Stimulated activated CD4-positive, alpha-beta T cell treated with anti-CD3 and anti-CD28 coated beads, Interleukin-12 subunit alpha, Interleukin-12 subunit beta, amount 100 ng/mL, for 4 hours (primary cell): ENCODE measurements around the gene TRIM4.
A peak's percentile ranks its signal among the peaks of the same experiment; 100 is the strongest.
"Not testable (repeated sequence)": the region's sequence is repeated elsewhere in the genome, so short reads cannot be mapped to it uniquely, and the experiment has no call there.

Source experiments
- DNase-seq: peaks from one replicate; pipeline ENCODE4 v3.0.0-alpha.2; 2020

Gene TRIM4, protein sequence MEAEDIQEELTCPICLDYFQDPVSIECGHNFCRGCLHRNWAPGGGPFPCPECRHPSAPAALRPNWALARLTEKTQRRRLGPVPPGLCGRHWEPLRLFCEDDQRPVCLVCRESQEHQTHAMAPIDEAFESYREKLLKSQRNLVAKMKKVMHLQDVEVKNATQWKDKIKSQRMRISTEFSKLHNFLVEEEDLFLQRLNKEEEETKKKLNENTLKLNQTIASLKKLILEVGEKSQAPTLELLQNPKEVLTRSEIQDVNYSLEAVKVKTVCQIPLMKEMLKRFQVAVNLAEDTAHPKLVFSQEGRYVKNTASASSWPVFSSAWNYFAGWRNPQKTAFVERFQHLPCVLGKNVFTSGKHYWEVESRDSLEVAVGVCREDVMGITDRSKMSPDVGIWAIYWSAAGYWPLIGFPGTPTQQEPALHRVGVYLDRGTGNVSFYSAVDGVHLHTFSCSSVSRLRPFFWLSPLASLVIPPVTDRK

DNA sequence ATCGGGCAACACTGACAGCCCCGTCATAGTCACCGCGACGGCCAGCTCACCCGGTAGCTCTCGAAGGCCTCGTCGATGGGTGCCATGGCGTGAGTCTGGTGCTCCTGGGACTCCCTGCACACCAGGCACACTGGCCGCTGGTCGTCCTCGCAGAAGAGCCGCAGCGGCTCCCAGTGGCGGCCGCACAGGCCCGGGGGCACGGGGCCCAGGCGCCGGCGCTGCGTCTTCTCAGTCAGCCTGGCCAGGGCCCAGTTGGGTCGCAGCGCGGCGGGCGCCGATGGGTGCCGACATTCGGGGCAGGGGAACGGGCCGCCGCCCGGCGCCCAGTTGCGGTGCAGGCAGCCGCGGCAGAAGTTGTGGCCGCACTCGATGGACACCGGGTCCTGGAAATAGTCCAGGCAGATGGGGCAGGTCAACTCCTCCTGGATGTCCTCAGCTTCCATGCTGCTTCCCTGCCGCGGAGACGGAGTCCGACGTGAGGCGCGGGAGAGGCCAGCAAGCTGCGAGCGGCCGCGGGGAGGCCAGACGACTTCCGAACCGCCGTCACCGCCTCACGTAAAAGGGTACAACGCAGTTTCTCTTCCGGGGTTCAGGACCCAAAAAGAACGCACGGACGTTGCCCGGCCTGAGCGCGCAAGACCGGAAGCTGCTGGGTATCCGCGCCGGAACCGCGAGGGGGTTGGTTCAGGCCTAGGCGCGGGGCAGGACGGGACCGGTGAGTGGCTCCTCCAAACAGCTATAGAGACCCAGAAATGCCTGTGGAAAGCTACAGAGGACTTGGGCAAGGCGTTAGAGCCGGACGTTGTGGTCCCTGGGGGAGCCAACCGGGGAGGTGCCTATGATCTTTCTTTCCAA is at the start of gene TRIM4:
Gene TRIM4 (minus strand): TSS at position 572 of the 855 bp plus-strand sequence. CDS start 129 bp downstream, at position 443.
- DNase-seq = peak; percentile 85

DNA sequence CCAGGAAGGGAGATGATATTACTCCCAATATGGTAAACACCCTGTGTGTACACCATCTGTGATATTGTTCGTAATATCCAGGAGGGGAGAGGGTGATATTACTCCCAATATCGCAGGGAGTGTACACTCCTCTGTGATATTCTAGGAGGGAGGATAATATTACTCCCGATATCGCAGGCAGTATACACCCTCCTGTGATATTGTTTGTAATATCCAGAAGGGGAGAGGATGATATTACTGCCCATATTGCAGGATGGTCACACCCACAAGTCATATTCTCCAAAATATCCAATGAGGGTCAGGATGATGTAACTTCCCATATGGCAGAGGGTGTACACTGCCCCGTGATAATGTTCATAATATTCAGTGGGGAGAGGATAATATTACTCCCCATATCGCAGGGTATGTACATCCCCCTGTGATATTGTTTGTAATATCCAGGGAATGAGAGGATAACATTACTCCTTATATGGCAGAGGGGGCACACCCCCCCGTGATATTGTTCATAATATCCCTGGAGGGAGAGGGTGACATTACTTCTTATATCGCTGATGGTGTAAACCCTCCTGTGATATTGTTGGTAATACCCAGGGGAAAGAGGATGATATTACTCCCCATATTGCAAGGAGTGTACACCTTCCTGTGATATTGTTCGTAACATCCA is 39.4 kb upstream of the TRIM4 start:
- no peak for DNase-seq

DNA sequence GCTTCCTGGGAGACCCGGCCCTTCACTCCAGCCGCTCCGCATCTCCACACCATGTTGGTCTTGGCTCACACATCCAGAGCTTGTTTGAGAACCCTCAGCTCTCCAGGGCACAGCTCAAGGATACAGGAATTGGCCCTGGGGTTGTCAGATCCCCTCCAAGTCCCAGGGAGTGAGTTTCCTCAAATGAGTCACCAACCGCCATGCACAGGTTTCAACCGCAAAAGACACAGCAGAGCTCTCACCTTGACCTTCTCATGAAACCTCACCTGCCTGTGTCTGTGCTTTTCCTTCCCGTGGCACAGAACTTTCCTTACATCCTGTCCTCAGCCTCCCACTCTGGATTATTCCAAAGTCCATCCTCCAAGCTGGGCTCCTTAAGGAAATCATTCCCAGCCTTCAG is 35.9 kb upstream of the TRIM4 start:
- no peak for DNase-seq

DNA sequence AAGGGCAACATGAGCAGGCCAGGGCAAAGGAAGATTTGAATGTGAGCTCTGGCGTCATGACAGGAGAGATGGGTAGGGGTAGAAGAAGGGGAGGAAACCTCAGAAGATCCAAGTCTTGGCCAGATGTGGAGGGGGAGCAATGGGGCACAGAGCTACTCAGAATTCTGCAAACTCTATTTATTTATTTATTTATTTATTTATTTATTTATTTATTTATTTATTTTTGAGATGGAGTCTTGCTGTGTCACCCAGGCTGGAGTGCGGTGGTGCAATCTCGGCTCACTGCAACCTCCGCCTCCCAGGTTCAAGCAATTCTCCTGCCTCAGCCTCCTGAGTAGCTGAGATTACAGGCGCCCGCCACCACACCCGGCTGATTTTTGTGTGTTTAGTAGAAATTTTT is 35.3 kb upstream of the TRIM4 start:
- not testable (repeated sequence) for DNase-seq

DNA sequence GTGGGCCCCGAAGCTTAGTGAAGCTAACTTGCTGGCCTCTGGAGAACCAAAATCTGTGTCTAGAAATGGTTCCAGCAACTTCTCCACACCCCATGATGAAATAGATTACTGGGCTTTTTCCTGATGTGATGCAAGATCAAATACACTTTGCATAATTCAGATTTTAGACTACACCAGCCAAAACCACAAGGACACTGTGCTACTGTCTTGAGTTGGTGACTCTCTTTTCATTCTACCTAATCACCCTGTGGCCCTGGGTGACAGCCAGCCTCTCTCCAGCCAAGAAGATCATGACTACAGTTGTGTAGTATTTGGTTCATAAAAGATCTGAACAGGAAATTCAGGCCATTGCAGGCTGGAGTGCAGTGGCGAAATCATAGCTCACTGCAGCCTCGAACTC is 34.3 kb upstream of the TRIM4 start:
- no peak for DNase-seq

DNA sequence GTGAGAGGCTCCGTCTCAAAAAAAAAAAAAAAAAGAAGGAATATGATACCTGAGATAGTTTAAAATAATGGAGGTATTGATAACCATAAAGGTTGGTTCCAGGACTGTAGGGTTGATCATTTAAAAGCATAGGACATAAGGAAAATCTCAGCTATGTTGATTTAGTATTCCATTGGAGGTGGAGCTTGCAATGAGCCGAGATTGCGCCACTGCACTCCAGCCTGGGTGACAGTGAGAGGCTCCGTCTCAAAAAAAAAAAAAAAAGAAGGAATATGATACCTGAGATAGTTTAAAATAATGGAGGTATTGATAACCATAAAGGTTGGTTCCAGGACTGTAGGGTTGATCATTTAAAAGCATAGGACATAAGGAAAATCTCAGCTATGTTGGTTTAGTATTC is 33.3 kb upstream of the TRIM4 start:
- not testable (repeated sequence) for DNase-seq

DNA sequence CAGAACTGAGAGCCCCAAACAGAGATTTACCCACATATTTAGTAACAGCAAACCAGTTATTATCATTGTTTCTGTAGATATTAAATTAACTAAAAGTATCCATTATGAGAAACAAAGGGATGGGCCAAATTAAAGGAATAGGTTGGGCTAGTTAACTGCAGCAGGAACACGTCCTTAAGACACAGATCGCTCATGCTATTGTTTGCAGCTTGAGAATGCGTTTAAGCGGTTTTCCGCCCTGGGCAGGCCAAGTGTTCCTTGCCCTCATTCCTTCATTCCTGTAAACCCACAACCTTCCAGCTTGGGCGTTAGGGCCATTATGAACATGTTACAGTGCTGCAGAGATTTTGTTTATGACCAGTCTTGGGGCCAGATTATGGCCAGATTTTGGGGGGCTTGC is 31.5 kb upstream of the TRIM4 start:
- DNase-seq = not testable (repeated sequence)

DNA sequence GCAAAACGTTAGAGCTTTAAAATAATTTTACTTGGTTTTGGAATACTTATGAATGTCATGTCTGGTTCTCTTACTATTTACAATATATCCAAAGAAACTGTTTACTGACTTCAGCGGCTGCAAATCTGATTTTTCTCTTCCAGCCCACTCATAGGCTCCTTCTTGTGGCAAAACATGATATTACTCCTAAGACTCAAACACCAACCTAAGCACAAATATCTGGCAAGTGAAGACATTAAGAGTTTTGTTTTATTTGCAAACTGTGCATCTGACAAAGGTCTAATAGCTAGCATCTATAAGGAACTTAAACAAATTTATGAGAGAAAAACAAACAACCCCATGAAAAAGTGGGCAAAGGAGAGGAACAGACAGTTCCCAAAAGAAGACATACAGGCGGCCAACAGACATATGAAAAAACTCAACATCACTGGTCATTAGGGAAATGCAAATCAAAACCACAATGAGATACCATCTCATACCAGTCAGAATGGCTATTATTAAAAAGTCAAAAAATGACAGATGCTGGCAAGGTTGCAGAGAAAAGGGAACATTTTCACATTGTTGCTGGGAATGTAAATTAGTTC is 30.4 kb upstream of the TRIM4 start:
- no peak for DNase-seq

DNA sequence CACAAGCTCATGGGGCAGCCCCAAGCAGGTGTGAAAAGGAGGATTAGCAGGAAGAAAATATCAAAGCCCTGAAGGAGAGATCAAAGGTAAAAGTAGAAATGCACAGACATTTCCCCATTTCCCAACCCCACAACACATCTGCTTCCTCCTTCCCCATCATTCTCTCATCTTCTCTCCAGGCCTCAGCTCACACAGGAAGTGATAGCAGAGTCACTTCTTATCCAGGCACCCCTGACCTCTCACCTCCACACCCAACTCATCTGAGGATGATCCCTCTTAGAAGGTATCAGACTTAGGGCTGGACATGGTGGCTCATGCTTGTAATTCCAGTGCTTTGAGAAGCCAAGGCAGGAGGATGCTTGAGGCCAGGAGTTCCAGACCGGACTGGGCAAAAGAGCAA is 28.3 kb upstream of the TRIM4 start:
- no peak for DNase-seq

DNA sequence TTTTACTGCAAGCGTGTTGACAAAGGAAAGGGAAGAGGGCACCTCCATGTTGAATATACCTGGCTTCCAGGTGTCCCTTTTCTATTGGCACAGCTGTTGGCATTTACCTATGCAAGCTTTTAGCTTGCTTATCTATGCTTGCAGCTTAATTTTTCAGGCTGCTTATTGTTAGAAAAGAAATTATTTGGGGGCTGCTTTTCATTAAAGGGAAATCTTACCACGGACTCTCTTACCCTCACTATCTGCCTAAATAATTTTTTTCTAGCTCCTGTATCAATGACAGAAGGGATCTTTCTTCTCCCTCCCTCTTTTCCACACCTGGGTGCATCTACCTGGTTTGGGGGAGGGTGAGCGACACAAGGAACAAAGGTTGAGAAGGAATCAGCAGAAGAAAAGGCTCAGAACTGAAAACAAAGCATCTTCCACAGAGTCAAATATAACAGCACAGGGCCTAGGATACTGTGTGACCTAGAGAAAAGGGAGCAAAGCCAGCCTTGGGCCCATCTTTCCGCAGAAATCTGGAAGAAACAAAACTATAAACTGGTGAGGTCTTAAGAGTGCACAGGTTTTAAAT is 25.3 kb upstream of the TRIM4 start:
- DNase-seq = no peak

DNA sequence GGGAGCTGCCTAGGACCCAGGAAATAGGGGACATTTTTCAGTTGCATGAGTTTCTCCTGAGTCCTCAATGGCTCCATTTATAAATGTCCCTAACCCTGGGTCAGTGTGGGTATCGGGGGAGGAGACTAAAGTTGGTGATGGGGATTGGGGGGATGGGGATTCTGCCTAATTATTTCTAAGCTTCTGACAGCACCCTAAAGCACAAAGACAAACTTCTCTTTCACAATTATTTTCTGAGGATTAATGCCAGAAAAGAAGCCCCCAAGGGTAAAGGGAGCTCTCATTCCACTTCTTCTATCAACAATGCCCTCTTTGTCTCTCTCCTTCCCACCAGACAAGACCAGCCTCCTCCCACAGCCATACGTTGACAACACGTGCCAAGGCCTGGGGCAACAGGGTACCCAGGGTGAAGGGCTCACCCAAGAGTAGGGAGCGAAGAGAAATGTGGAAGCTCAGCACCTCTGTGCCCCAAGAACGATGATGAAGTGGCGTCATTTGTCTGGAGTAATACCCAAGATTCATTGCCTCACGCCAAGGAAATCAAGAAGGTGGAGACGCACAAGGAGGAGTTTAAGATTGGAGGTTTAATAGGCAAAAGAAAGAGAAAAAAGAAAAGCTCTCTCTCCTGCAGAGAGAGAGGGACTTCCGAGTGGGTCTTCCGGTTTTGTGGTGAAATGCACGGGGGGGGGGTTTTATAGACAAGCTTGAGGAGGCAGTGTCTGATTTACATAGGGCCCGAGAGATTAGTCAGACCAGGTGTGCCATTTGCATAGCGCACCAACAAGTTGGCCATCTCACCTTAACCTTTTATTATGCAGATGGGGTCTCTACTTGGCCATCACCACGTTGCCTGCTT is 24.5 kb upstream of the TRIM4 start:
- DNase-seq = no peak

DNA sequence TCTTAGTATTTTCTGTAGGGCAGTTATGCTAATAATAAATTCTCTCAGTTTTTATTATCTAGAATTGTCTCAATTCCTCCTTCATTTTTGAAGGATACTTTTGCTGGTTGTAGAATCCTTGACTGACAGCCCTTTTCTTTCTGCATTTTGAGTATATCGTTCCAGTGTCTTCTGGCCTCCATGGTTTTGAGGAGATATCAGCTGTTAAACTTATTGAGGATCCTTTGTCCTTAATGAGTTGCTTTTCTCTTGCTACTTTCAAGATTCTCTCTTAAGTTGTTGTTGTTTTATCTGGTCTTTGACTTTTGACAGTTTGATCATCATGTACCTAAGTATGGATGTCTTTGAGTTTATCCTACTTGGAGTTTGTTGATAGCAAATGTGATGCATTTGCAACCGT is 19.0 kb upstream of the TRIM4 start:
- no peak for DNase-seq

DNA sequence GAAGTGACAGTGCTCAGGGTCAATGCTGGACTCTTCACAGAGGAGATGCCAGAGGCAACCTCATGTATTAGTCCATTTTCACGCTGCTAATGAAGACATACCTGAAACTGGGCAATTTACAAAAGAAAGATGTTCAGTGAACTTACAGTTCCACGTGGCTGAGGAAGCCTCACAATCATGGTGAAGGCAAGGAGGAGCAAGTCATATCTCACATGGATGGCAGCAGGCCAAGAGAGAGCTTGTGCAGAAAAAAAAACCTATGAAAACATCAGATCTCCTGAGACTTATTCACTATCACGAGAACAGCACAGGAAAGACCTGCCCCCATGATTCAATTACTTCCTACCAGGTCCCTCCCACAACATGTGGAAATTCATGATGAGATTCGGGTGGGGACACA is 15.7 kb upstream of the TRIM4 start:
- not testable (repeated sequence) for DNase-seq

DNA sequence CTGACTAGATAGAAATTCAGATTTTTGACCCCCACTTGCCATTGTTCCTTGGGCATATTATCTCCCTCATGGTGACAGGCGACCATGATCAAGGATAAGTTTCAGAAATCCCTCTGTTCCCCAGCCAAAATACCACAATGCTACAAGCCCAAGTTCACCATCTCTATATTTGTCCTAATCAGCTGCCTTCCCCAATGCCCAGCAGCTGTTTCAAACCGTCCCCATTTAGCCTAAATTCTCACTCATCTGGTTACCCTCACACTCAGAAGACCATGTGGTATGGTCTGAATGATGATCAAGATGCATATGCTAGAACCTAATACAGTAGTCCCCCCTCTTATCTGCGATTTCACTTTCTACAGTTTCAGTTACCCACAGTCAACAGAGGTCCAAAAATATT is 11.0 kb upstream of the TRIM4 start:
- DNase-seq = no peak

DNA sequence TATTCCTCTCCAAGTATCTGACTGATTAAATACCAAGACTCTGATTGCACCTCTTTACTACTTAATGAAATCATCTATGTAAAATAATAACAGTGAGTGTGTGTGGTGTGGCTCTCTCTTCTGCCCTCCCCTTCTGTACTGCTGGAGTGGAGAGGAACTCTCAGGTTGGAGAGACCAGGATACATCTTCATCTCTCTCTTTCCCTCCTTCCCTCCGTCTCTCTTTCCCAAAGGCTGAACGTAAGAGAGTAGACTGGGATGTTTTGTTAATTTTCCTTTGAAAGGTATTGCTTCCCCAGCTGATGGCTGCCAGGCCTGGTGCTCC is 10.4 kb upstream of the TRIM4 start:
- DNase-seq = no peak

DNA sequence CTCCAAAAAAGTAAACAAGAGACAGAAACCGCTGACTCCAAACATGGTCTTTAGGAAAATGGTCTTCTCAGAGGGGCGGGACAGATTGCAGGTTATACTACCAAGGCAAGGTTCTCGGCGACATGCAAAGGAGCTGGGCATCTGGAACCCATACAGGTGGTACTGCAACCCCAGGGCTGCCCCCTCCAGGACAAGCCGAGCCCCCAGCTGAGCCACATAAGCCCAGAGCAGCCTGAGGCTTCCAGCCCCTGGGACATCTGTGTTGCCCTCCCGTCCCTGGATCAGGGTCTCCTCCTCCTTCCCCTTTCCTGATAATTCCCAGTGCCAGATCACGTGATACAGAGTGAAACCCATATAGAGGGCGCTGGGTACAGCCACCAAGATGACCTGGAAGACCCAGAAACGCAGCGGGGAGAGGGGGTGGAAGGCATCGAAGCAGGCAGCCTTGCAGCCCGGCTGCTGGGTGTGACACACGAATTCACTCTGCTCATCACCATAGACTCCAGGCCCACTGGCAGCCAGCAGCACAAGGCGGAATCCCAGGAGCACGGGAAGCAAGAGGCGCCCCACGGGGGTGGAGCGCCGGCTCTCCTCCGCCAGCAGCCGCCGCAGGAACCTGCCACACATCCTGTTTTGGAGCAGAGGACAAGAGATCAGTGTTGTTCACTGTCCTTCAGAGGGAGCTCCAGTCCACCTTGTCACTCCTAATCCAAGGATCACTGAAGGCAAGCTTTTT is 9.8 kb upstream of the TRIM4 start, which contains the start of gene GJC3:
Gene GJC3 (minus strand): TSS at position 627 of the 736 bp plus-strand sequence. CDS start 0 bp downstream, at position 627.
- DNase-seq = peak; percentile 20

DNA sequence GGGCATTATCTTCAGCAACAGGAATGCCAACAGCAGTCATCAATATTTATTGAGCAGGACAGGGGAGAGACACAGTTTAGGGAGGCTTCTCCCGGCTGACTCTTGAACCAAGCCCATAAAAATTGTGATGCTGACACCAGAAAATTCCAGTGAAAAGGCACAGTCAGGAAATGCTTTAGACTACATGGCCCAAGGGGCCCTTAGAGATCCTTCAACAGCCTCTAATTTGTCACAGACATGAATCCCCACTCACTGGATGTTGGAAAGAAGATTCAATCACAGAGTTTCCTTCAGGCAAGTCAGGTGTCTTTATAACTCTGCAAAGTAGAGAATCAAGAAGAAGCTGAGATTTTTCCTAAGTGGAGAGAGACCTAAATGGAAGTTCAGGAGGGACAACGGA is 8.9 kb upstream of the TRIM4 start:
- no peak for DNase-seq

DNA sequence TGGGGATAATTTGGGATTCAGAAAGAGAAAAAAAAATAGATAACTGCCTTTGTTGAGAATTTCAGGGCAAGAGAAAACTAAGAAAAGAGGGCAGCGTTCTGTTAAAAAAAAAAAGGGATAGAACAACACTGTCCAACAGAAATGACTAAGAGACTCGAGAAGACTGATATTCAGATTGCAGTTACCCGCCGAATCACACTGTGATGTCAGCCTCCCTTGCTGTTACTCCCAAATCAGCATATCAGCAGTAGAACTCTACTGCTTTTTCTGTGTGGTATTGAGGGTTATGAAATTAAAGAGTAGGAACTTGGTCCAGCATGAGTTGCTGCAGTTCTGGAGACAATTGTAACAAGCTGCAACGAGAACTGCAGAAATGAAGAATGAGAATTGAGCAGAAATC is 8.2 kb upstream of the TRIM4 start:
- no peak for DNase-seq

DNA sequence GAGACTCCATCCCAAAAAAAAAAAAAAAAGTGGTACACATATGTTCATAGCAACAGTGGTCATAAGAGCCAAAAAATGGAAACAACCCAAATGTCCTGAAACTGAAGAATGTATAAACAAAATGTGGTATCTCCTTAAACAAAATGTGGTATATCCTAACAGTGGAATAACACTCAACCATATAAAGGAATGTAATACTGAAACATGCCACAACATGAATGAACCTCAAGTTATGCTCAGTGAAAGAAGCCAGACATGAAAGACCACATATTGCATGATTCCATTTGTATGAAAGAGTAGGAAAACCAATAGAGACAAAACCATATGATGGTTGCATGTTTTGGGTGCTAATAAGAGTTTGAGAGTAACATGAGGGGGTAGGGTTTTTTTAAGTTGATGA is 7.0 kb upstream of the TRIM4 start:
- DNase-seq = no peak

DNA sequence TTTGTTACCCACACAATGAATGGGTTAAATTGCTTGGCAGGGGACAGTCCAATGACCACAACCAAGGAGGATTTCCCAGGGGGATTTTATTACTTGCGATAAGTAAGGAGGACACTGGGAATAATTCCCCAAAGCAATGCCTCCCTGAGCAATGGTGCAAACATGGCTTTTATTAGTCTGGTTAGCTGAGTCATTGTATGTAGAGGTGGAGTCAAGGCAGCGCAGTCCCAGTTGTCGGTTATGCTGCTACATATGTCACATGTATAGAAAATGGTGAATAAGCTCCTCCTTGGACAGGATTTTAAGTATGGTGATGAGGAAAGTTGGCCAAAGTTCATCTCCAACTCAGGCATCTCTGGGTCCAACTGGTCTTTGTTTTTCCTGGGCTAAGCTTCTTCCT is 3.9 kb upstream of the TRIM4 start:
- no peak for DNase-seq

DNA sequence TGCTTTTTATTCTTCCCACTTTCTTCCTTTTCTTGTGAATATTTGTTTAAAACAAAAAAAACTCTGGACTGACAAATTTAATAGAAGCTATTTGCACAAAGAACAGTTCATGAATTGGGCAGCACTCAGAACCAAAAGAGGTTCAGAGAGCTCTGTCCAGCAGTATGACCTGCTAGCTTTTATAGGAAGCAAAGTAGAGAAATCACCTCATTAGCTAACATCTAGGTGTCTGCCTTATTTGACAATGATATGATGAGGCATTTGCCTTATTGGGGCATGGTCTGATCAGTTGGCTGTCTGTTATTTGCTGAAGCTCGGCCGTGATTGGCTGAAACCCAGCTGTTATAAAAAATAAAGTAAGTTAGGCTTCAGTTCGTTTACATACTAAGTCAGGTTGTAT is 819 bp upstream of the TRIM4 start:
- no peak for DNase-seq
